H4 (cell line): ENCODE results near the gene PRPF6. TPM values are rescaled to one million over a fixed set of nuclear protein-coding genes. Genes with fewer than 3 reads are reported as not detected.
A peak's percentile ranks its signal among the peaks of the same experiment; 100 is the strongest.
"Not testable (repeated sequence)": the region's sequence is repeated elsewhere in the genome, so short reads cannot be mapped to it uniquely, and the experiment has no call there.

ENCODE experiments used
- DNase-seq: peaks from one replicate; pipeline ENCODE4 v3.0.0-alpha.2; 2015; ENCODE audit warnings: low spot score
- total RNA-seq: library from RNA; depleted of rRNA; stranded (reverse); fragments of >200 nt; shearing (Covaris generic); gene quantifications from 2 replicates; pipeline ENCODE4 v1.2.3, GENCODE V29; 2014

Gene PRPF6
- total RNA-seq, 1 experiment from 2014 or later, result 36.5 TPM

- DNase-seq, result peak; percentile 74
These were observed 7.1 kb upstream of the PRPF6 start for GRCh38 chr20:63973636-63974401.

GRCh38 chr20:63974402-63975200, 6.3 kb upstream of the PRPF6 start:
- peak; percentile 50 for DNase-seq

GRCh38 chr20:63976511-63976910, 4.4 kb upstream of the PRPF6 start:
- not testable (repeated sequence) for DNase-seq

GRCh38 chr20:63976980-63977738, 3.8 kb upstream of the PRPF6 start:
- no peak for DNase-seq

GRCh38 chr20:63977739-63978276, 3.1 kb upstream of the PRPF6 start:
- DNase-seq, result no peak

- DNase-seq, result no peak
These were observed 2.4 kb upstream of the PRPF6 start for GRCh38 chr20:63978319-63979228.

- DNase-seq, result no peak
These were observed 1.7 kb upstream of the PRPF6 start for GRCh38 chr20:63979229-63979556.

- no peak for DNase-seq
These were observed 1.2 kb upstream of the PRPF6 start, which contains the start of gene SAMD10 for GRCh38 chr20:63979557-63980316. TSS of gene SAMD10 (minus strand) at chr20:63979642. CDS start at chr20:63979467, 175 bp downstream.

- DNase-seq, result no peak
These were observed 571 bp upstream of the PRPF6 start for GRCh38 chr20:63980317-63980805.

- no peak for DNase-seq
These were observed 2.0 kb downstream of the PRPF6 start for GRCh38 chr20:63982937-63983336.

GRCh38 chr20:64000906-64001305, 20.0 kb downstream of the PRPF6 start:
- no peak for DNase-seq

- peak; percentile 87 for DNase-seq
These were observed 20.7 kb downstream of the PRPF6 start for GRCh38 chr20:64001607-64002011.

- no peak for DNase-seq
These were observed 23.2 kb downstream of the PRPF6 start for GRCh38 chr20:64003960-64004725.

GRCh38 chr20:64005394-64005793, 24.5 kb downstream of the PRPF6 start:
- no peak for DNase-seq

GRCh38 chr20:64006490-64006889, 25.6 kb downstream of the PRPF6 start:
- DNase-seq, result no peak

- DNase-seq, result no peak
These were observed 26.0 kb downstream of the PRPF6 start for GRCh38 chr20:64006902-64007301.

GRCh38 chr20:64009811-64010387, 29.0 kb downstream of the PRPF6 start:
- no peak for DNase-seq

GRCh38 chr20:64010711-64011237, 29.8 kb downstream of the PRPF6 start:
- no peak for DNase-seq

GRCh38 chr20:64011366-64011779, 30.4 kb downstream of the PRPF6 start:
- DNase-seq, result no peak
